Gastroesophageal sphincter (tissue), 4 donors: Measurements from ENCODE around the gene RND1. TPM values are rescaled to one million over a fixed set of nuclear protein-coding genes. Genes with fewer than 3 reads are reported as not detected.

ENCODE experiments used
- ATAC-seq: fragments of 150-250 bp; one replicate; pipeline ENCODE4 v1.9.1; 2016; ENCODE audit warnings: mild to moderate bottlenecking, moderate library complexity
- H3K27ac ChIP-seq, 4 donors: fragments of 200-600 bp; sonication (generic) in 3 of 4; 1 replicate in 3 of 4; 2 replicates in 1 of 4; pipeline ENCODE4 v1.5.1; 2016 to 2019
- H3K27me3 ChIP-seq: fragments of 200-600 bp; sonication (generic); one replicate; pipeline ENCODE4 v1.5.1; 2019
- H3K36me3 ChIP-seq, 2 donors: fragments of 200-600 bp; sonication (generic); one replicate each; pipeline ENCODE4 v1.5.1; 2019; ENCODE audit warnings: control low read depth in 1 of 2
- H3K4me1 ChIP-seq, 3 donors: fragments of 200-600 bp; sonication (generic); 1 replicate in 2 of 3; 2 replicates in 1 of 3; pipeline ENCODE4 v1.5.1; 2016 to 2019; ENCODE audit warnings: control low read depth in 2 of 3
- H3K4me3 ChIP-seq, 2 donors: fragments of 200-600 bp; sonication (generic); one replicate each; pipeline ENCODE4 v1.5.1; 2019; ENCODE audit warnings: mild to moderate bottlenecking in 1 of 2, moderate library complexity in 1 of 2
- H3K9me3 ChIP-seq, 3 donors: fragments of 200-600 bp; sonication (generic); one replicate each; pipeline ENCODE4 v1.5.1; 2017 to 2019; ENCODE audit warnings: control low read depth in 2 of 3
- CTCF ChIP-seq, 4 experiments: fragments of 200-600 bp in 2 of 4; fragments of 450-650 bp in 2 of 4; sonication (generic) in 1 of 4; IDR thresholded peaks; one replicate each; pipeline ENCODE4 v1.5.1; 2017 to 2019; ENCODE audit warnings: antibody characterized with exemption in 4 of 4, mild to moderate bottlenecking in 2 of 4, moderate library complexity in 2 of 4
- EP300 ChIP-seq: sonication (generic); formaldehyde crosslinking; IDR thresholded peaks from one replicate; pipeline ENCODE4 v1.6.1; 2017; ENCODE audit warnings: antibody characterized with exemption, mild to moderate bottlenecking
- POLR2A ChIP-seq, 2 donors: fragments of 450-650 bp; IDR thresholded peaks; one replicate each; pipeline ENCODE4 v1.6.1; 2017; ENCODE audit warnings: antibody characterized with exemption in 2 of 2, mild to moderate bottlenecking in 2 of 2, moderate library complexity in 1 of 2
- POLR2AphosphoS5 ChIP-seq: sonication (generic); formaldehyde crosslinking; IDR thresholded peaks from one replicate; pipeline ENCODE4 v1.6.1; 2017; ENCODE audit warnings: antibody characterized with exemption
- WGBS, 2 donors: methylation state at CpG; one replicate each; pipeline ENCODE4 v1.1.5; 2018; ENCODE audit warnings: low coverage in 1 of 2; 5-methylcytosine and 5-hydroxymethylcytosine counted together
- total RNA-seq, 4 donors: library from RNA; depleted of rRNA; stranded (reverse); fragments of >200 nt; gene quantifications; one replicate each; pipeline ENCODE4 v1.1.0, GENCODE V29; 2016

The RND1 gene
- total RNA-seq, 4 donors from 2014 or later, result 0.19 to 1.9 TPM; not detected in 2

GRCh38 chr12:48832321-48833060 lies 33.2 kb downstream of the RND1 start:
- H3K27ac ChIP-seq, result no peak overlapping the region
- ATAC-seq, result no peak
- H3K9me3 ChIP-seq, result no peaks in the 10 kb centered on the region
- no peaks in the 10 kb centered on the region for H3K27me3 ChIP-seq
- WGBS, 2 donors, result 65 to 87% methylated on average over 3 to 9 of the region's 12 CpGs
- H3K36me3 ChIP-seq, result peaks cover 0 to 100% of the 10 kb centered on the region in 2 donors
- TF ChIP-seq CTCF (IDR thresholded peaks at IDR 0.05) (no peak), POLR2A (IDR thresholded peaks at IDR 0.05) (no peak), POLR2AphosphoS5 (no peak), EP300 (no peak)
- H3K4me1 ChIP-seq, result no peaks in the 10 kb centered on the region
- no peak overlapping the region for H3K4me3 ChIP-seq

- WGBS, 2 donors, result 63 to 83% methylated on average over 3 to 6 of the region's 6 CpGs
- ATAC-seq, result no peak
- no peaks in the 10 kb centered on the region for H3K9me3 ChIP-seq
- peaks cover 0 to 100% of the 10 kb centered on the region in 2 donors for H3K36me3 ChIP-seq
- TF ChIP-seq POLR2A (IDR thresholded peaks at IDR 0.05), result no peak
- no peak for TF ChIP-seq CTCF (IDR thresholded peaks at IDR 0.05)
- TF ChIP-seq POLR2AphosphoS5, result no peak
- TF ChIP-seq EP300, result no peak
- no peak overlapping the region for H3K4me3 ChIP-seq
- H3K4me1 ChIP-seq, result no peaks in the 10 kb centered on the region
- H3K27ac ChIP-seq, result no peak overlapping the region
- no peaks in the 10 kb centered on the region for H3K27me3 ChIP-seq
Measured at GRCh38 chr12:48831257-48831656, 34.4 kb downstream of the RND1 start.

GRCh38 chr12:48828841-48829575 lies 36.7 kb downstream of the RND1 start:
- no peaks in the 10 kb centered on the region for H3K27me3 ChIP-seq
- 74 to 95% methylated on average over 4 to 7 of the region's 16 CpGs for WGBS, 2 donors
- H3K4me1 ChIP-seq, result no peaks in the 10 kb centered on the region
- no peak overlapping the region for H3K27ac ChIP-seq
- no peaks in the 10 kb centered on the region for H3K9me3 ChIP-seq
- no peak for TF ChIP-seq POLR2AphosphoS5
- TF ChIP-seq EP300, result no peak
- no peak for TF ChIP-seq POLR2A (IDR thresholded peaks at IDR 0.05)
- TF ChIP-seq CTCF (IDR thresholded peaks at IDR 0.05), result no peak
- no peak for ATAC-seq
- no peak overlapping the region for H3K4me3 ChIP-seq
- peaks cover 0 to 100% of the 10 kb centered on the region in 2 donors for H3K36me3 ChIP-seq

GRCh38 chr12:48828293-48828692 lies 37.4 kb downstream of the RND1 start:
- no peaks in the 10 kb centered on the region for H3K27me3 ChIP-seq
- no peak for ATAC-seq
- peaks cover 0 to 100% of the 10 kb centered on the region in 2 donors for H3K36me3 ChIP-seq
- no peaks in the 10 kb centered on the region for H3K4me1 ChIP-seq
- no CpG with 5 or more reads among the region's 2 CpGs for WGBS, 2 donors
- no peaks in the 10 kb centered on the region for H3K9me3 ChIP-seq
- TF ChIP-seq EP300 (no peak), CTCF (IDR thresholded peaks at IDR 0.05) (no peak), POLR2A (IDR thresholded peaks at IDR 0.05) (no peak), POLR2AphosphoS5 (no peak)
- H3K27ac ChIP-seq, result no peak overlapping the region
- no peak overlapping the region for H3K4me3 ChIP-seq
